ENCODE results near the gene PLCL2.
A peak's percentile ranks its signal among the peaks of the same experiment; 100 is the strongest.

PLCL2 gene

DNA sequence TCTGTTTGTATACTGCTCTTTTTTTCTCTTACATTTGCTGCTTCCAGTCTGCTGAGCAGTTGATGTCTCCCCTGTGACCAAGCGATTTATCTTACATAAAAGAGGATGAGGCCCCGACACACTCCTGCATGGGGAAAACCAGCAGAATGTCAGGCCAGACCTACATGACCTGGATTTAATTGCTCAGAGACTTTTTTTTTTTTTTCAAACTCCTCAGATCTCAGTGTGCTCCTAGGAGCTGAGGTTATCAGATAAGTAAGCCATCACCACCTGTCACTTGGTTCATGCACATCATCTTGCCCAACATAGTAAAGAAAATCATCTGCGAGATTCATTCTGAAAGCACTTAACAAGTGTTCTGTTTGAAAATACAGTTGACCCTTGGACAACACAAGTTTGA lies 163.1 kb downstream of the PLCL2 start:
- no peak for DNase-seq

DNA sequence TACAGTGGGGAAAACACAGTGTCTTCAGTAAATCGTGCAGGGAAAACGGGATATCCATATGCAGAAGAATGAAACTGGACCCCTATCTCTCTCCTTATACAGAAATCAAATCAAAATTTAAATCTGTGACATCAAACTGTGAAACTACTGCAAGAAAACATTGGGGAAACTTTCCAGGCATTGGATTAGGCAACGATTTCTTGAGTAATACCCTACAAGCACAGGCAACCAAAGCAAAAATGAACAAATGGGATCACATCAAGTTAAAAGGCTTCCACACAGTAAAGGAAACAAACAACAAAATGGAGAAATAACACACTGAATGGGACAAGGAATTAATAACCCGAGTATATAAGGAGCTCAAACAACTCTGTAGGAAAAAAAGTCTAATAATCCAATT lies 165.3 kb downstream of the PLCL2 start:
- DNase-seq: no peak

DNA sequence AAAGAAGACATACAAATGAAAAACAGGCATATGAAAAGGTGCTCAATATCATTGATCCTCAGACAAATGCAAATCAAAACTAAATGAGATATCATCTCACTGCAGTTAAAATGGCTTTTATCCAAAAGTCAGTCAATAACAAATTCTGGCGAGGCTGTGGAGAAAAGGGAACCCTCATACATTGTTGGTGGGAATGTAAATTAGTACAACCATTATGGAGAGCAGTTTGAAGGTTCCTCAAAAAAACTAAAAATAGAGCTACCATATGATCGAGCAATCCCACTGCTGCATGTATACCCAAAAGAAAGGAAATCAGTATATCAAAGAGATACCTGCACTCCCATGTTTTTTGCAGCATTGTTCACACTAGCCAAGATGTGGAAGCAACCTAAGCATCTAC lies 165.8 kb downstream of the PLCL2 start:
- no peak for DNase-seq

DNA sequence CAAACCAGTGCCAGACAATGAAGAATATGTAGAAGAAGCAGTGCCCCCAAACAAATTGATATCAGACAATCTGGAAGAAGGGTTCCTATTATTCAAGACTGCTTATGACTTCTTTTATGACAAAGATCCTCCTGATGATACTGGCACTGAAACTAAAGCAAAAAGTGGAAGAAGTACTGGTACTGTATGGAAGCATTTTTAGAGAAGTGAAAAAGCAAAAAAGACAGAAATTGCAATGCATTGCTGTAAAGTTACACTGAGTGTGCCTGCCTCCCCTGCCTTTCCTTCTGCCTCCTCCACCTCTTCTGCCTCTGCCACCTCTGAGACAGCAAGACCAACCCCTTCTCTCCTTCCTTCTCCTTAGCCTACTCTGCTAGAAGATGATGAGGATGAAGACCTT lies 167.6 kb downstream of the PLCL2 start:
- no peak for DNase-seq

DNA sequence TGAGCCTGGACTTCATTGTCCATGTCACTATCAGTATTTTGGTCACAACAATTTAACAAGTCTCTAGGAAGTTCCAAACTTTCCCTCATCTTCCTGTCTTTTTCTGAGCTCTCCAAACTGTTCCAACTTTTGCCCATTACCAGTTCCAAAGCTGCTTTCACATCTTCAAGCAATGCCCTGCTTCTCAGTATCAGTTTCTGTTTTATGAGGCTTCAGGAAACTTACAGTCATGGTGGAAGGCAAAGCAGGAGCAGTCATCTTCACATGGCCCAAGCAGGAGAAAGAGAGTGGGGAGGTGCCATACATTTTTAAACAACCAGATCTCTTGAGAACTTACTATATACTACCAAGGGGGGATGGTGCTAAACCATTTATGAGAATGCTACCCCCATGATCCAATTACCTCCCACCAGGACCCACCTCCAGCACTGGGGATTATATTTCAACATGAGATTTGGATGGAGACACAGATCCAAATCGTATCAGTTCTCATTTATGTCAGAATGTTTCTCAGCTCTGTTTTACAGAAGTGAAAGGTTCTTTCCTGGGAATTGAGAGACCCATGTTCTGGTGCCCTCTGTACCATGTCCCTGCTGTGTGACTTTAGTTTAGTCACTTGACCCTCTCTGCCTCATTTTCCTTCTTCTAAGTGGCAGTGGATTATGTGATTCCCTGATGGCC lies 169.7 kb downstream of the PLCL2 start:
- no peak for DNase-seq

DNA sequence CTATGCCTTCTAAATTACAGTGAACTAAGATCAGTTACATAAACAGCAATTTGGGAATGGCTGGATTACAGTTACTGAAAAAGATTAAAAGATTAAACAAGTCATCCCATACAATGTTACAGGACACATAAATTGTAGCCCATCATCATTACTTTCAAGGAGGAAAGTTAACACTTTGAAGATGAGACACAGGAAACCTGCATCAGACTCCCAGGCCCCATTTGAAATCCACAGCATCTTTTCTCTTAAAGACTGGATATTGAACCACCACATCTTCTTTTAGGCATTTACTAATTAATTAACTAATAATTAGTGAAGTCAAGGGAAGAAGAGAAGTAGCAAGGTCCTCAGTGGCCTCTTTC lies 170.2 kb downstream of the PLCL2 start:
- DNase-seq: no peak

DNA sequence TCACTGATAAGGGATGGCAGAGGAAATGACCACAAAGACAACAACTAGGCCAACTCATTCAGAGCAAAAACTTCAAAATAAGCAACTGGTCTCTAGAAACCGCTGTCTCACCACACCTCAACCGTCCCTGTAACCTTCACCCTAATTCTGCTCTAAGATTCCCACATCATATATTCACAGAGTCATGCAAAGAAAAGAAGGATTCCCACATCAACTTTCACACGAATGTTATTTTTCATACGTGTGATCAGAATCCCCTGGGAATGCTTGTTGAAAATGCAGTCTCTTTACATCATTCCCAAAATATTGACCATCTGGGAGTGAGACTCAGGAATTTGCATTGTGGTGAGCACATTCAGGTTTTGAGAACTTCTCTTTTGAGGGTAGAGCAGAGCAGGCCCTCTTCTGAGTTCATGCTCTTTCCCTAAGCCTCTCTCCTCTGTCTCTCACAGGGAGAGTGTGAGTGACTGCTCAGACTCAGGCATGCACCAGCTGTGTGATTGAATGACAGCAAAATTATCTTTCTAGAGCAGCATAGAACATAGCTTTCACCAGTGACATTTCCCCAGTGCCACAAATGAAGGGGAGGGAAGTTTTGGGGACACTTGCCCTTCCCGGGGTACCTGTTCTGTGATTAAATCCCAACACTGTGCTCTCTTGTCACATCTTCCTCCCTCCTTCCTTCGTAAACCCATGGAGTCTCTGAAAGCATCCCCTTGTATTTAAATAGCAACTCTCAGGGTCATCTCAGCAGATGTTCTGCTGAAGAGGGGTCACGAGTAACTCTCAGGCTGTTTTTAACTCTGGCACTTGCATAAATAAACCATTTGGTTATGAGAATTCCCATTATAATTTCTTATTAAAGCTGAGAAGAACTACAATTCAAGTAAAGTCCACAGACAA lies 170.9 kb downstream of the PLCL2 start:
- DNase-seq: no peak

DNA sequence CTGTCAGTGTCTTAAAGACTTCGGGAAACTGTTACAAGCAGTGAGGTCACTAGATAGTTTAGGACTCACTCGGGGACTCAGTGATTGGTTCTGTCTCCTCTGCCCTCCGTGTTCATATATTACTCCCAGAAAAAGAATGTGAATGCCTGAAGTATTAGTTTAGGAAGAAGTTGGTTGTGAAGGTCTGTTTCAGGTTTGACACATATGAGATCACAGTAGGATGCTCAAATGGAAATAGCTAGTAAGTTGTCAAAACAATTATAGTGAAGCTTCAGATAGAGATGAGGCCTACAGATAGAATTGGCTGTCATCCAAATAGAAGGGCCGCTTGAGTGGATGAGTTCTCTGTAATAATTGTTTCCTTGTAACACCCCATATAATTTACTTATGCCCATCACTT lies 172.6 kb downstream of the PLCL2 start:
- DNase-seq: peak; percentile 52

DNA sequence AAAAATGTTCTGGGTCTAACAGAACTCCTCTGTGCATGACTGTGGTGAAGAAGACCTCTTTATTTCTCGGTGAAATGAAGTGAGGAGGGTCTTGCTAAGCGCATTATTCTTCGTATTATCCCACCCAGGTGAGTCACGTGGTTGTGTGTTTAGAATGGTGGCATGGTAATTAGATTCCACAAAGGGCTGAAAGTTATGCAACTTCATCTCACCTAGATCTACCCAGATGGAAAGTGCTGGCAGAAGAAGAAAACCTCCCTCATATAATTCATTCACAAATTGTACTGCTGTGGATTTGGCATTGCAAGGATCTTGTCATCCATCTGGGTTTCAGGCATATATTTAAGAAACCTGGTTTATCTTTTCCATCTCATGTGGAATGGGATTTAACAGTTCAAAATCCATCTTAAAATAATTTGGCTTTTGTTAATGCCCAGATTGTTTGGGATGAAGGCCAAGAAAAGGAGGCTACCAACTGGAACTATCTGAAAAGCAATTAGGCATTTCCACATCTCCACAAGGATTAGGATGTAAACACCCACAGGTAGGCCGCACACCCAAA lies 175.3 kb downstream of the PLCL2 start:
- DNase-seq: no peak

DNA sequence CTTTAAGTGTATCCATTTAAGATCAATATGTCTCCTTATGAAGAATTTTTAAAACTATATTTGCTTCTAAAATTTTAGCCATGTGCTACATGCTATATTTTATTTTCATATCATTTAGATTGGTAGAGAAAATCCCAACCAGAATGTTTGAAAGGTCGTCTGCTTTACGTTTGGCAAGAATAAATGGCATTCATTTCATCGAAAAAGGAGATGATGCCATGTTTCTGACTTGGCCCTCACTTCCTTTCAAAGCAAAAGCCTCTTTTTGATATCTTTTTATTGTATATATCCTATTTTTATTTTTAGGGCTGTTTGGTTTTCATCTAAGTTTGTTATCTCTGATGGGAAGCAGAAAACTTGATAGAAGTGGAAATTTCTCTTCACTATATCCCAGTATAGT lies 176.2 kb downstream of the PLCL2 start:
- DNase-seq: no peak

DNA sequence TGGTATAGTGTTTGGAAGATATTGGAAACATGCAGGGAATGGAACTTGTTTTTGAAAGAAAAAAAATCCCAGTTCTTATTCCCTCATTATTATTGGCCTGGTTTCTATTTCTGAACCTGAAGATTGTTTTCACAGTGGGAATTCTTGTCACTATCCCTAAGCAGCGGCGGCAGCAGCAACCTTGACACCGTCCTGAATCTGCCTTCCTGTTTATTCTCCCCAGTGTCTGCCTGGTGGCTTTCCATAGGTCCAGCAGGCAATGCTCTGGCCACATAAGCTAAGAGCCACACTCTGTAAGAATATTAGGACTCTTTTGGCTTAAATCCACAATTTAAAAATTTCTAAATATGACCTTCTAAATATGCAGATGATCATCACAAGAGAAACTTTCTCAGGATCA lies 178.0 kb downstream of the PLCL2 start:
- no peak for DNase-seq

DNA sequence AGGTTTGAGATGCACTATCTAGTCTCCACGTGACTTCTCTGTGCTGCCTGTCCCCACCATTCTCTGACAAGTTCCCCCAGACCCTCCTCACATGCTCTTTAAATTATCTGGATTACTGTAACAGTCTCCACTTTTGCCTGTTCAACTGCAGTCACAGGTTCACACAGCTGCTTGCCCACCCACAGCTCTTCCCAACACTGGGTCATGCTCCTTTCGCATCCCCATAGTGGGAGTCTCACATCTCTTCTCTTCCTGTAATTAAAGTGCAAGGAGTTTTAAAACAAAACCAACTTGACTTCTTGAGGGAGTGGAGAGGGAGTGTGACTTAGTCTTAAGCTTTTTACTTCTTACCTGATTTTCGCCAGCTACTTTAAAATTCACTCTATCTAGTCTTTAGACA lies 178.8 kb downstream of the PLCL2 start:
- no peak for DNase-seq

DNA sequence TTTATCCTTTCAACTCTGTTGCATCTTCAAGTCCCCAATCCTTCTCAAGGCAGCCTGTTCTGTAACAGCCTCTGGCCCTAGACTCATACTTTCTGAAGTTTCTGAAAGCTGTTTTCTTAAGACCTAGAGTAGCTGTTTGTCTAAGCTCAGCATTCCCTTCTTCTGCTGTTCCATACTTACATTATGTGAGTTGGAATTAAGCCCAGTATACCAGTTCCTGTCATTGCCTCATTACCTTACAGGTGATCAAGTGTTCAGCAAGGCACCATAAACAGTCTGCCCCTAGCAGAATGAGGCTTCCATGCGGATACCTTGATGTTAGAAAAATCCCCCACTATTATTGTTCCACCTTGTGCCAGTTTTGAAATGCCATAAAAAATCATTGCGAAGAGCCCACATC lies 180.6 kb downstream of the PLCL2 start:
- no peak for DNase-seq

DNA sequence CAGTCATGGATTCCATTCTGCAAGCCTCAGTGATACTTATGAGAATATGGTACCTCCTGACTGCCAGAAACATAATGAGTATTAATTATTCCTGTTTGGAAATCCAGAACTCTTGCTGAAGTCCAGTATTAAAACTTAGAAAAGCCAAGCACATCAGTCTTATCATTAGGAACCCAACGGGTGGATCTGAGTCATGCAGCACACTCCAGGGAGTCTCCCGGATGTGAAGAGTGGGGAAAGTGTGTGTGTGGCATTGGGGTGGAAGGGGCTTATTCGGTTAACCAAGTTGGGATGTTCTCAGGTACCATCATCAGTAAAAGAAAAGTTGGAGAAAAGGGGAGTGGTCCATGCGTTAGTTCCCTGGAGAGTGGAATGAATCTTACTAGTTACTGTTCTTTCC lies 181.1 kb downstream of the PLCL2 start:
- no peak for DNase-seq

DNA sequence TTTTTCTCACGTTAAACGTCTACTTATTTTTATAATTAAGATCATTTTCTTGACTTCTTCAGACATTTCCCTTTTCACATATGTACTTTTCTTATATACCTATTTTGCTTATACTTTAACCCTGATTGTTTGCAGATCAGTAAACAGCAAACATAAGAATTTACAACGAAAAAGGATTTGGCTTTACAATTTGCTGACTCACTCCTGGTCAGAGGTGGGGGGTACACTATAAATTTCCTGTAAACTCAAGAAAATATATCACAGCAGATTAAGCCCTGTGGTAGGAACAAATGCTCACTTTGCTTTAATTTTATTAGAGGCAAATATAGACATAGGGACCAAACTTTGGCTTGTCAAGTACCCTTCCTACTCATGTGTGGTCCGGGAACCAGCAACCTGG lies 185.0 kb downstream of the PLCL2 start:
- no peak for DNase-seq

DNA sequence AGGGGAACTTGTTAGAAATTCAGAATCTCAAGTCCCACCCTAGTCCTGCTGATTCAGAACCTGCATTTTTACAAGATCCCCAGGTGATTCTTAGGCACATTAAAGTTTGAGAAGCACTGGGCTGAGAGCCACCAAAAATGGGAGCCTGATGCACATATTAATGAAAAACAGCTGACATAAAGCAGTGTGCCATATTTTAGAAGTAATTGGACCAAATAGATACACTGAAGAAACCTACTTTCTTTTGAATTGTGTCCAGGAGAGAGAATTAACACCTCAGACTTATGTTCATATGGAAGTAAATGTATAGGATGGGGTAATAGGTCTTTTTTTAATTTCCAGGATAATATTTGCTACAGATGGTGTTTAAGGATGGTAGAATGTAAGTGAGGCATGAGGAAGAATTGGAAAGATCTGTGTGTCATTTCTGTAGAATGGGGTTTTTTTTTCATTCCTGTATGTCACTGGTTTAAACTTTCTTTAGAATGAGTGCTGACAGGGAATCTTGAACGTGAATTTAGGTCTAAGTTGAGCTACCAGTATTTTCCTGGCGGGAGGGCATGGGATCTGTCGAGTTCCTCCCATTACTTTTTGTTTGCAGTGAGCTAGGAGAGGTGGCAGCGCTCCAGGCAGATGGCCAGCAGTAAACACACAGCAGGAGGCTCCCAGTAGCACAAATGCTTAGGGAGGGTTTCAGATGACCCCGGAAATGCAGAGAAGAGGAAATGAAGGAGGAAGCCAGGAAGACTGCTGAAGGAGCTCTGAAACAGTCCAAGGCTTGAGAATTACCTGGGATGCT lies 185.6 kb downstream of the PLCL2 start:
- no peak for DNase-seq

DNA sequence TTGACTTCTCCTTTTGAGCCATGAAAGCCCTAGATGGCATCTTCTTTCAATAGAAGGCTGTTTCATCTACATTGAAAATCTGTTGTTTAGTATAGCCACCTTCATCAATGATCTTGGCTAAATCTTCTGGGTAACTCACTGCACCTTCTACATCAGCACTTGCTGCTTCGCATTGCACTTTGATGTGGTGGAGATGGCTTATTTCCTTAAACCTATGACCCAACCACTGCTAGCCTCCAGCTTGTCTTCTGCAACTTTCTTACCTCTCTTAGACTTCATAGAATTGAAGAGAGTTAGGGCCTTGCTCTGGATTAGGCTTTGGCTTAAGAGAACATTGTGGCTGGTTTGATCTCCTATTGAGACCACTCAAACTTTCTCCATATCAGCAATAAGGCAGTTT lies 189.8 kb downstream of the PLCL2 start:
- DNase-seq: no peak

DNA sequence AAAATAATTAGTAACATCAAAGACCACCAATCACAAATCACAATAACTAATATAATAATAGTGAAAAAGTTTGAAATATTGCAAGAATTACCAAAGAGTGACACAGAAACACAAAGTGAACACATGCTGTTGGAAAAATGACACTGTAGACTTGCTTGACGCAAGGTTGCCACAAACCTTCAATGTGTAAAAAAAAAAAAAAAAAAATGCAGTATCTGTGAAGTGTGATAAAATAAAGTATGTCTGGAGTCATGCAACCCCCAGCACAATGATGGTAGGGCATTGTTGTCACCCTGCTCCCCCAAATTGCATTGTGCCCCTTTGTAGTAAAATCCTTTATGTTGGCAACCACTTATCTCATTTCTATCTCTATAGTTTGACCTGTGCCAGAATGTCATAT lies 190.6 kb downstream of the PLCL2 start:
- DNase-seq: no peak

DNA sequence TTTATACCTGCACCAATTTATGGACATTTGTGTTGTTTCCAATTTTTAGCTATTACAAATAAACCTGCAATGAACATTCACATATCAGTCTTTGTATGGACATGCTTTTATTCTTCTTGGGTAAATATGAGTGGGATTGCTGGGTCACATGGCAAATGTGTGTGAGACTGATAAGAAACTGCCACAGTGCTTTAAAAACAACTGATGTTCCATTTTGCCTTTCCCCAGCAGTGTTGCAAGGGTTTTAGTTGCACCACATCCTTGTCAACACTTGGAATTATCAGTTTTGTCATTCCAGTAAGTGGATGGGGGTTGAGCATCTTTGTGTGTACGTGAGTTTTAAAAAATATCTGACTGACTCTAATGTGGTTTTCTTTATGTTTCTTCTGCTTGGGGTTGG lies 191.2 kb downstream of the PLCL2 start:
- peak; percentile 20 for DNase-seq

DNA sequence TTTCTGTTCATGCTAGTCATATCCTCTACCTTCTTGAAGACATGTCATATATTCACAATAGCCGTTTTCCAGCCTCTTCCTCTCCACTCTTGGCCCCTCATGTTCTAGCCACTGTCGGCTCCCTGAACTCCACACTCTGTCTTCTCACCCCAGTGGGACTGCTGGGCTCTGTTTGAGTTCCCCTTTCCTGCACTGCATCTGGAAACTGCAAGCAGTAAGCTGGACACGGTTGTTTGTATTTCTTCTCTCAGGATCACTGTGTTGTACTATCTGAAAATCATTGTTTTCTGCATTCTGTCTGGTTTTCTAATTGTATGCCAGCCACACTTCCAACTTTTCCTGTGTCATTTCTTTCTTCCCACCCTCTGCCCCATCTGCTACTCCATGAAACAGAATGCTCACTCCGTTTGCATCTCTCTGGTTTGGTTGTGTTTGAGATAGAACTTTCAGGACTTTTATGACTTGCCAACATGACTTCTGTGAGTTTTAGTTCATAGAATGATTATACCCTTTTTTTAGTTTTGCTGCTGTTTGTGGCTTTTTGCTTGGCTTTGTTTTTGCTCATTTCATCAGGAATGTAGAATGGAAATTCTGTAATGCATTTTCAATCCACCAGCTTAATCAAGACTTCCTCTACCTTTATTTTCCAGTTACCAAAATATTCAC lies 192.3 kb downstream of the PLCL2 start:
- no peak for DNase-seq

DNA sequence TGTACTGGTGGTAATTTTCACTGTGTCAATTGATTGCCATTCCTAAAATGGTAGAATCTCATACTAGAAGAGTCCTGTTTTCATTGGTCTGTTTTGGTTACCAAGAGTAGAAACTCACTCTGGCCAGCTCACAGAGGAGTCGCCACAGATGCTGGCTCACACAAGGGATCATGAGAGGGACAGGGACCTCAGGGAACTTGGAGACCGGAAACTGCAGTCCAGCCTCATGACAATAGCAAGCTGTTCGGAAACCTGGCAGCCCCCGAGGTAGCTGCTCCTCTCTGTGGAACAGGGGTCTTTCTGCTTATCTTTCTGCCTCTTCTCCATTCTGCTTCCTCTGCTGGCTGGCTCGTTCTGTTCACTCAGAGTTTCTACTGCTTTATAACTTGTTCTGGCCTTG lies 192.9 kb downstream of the PLCL2 start:
- DNase-seq: no peak

DNA sequence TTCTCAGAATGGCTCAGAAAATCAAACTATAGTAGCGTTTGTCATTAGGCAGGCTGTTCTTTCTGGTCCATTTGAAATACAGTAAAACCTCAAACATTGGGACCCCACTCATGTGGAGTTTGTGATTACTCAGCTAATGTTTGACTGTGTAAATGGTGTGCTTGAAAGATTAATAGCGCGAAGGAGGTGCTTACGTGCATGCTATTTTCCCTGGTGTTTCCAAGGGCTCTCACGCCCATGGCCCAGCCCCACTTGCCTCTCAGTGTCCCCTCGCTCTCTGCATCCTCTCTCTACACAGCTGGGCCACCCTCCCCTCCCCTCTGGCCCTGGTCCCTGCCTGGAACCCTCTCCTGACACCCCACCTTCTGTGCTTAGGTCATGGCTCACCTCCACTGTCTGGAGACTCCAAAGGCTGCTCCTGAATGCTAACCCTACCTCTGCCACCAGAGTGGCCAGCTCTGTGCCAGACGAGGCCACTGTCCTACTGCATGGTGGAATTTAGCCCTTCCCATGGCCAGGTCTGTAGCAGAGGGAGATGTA lies 194.2 kb downstream of the PLCL2 start:
- no peak for DNase-seq

DNA sequence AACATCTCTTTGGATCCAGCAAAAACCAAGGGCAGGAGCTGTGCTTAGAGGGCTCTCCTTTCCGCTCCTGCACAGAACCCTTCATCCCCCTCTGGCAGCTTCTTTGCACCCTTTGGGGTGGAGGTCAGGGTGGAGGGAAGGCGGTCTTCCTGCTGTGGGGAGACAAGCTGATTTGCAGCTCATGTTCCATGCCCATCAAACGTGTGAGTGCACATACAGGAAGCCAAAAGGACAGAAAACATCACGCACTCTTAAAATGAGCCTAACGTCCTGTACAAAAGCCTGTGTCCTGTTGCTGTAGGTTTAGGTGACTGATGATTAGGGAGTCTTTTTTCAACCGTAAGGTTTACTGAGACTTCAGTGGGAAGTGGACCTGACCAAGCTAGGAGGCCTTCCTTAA lies 195.2 kb downstream of the PLCL2 start:
- DNase-seq: no peak

Measured in hematopoietic multipotent progenitor cell treated with erythropoietin and hydrocortisone succinate and interleukin-3 and kit ligand, for 6 days (in vitro differentiated cells).